GM12892 (cell line): ENCODE results near the gene DHX34.

ENCODE experiments used
- DNase-seq: peaks from one replicate; pipeline ENCODE4 v3.0.0; 2011; ENCODE audit not compliant: insufficient read length
- FAIRE-seq: peaks from 2 replicates; lab custom pipeline; 2011; peaks lifted over from hg19 to GRCh38; lab: Jason Lieb, UNC
- POLR2A ChIP-seq: IDR thresholded peaks from 2 replicates; pipeline ENCODE4 v1.6.1; 2011; ENCODE audit warnings: low read depth, low read length, control low read depth
- POLR2AphosphoS5 ChIP-seq: IDR thresholded peaks from 2 replicates; pipeline ENCODE4 v1.6.1; 2011; ENCODE audit warnings: low read depth, low read length, control low read depth
- TAF1 ChIP-seq: IDR thresholded peaks from 2 replicates; pipeline ENCODE4 v1.6.1; 2011; ENCODE audit warnings: low read depth, mild to moderate bottlenecking, control low read depth, low read length, borderline replicate concordance

Gene DHX34

GRCh38 chr19:47430041-47430802, 81.1 kb downstream of the DHX34 start:
- FAIRE-seq (no peak), DNase-seq (no peak)
- TF ChIP-seq POLR2AphosphoS5, result no peak
- no peak for TF ChIP-seq TAF1
- TF ChIP-seq POLR2A, result no peak

DNA sequence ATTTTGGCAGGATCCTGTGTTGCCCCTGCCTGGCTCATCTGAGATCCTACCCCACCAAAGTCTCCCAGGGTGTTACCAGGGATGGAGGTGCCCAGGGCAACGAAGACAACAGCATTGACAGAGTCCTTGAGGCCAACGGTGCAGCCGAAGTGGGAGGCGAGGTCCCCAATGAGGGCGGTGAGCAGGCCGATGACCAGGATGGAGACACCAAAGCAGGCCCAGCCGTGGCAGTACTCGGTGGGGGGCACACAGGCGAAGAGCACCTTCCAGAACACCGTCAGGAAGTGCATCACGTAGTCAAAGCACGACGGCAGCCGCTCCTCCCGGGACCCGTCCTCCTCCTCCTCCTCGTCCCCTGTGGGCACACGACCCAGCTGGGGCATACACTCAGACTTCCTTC, 83.0 kb downstream of the DHX34 start:
- TF ChIP-seq POLR2A (no peak), TAF1 (no peak), POLR2AphosphoS5 (no peak)
- FAIRE-seq (no peak), DNase-seq (no peak)
